Stimulated activated CD8-positive, alpha-beta memory T cell treated with anti-CD3 and anti-CD28 coated beads, Interleukin-12 subunit alpha, Interleukin-12 subunit beta, amount 100 ng/mL, for 4 hours (primary cell): ENCODE measurements around the gene ATG4A.

ENCODE experiments used
- DNase-seq: peaks from one replicate; pipeline ENCODE4 v3.0.0-alpha.2; 2020; ENCODE audit warnings: low read depth

ATG4A gene

DNA sequence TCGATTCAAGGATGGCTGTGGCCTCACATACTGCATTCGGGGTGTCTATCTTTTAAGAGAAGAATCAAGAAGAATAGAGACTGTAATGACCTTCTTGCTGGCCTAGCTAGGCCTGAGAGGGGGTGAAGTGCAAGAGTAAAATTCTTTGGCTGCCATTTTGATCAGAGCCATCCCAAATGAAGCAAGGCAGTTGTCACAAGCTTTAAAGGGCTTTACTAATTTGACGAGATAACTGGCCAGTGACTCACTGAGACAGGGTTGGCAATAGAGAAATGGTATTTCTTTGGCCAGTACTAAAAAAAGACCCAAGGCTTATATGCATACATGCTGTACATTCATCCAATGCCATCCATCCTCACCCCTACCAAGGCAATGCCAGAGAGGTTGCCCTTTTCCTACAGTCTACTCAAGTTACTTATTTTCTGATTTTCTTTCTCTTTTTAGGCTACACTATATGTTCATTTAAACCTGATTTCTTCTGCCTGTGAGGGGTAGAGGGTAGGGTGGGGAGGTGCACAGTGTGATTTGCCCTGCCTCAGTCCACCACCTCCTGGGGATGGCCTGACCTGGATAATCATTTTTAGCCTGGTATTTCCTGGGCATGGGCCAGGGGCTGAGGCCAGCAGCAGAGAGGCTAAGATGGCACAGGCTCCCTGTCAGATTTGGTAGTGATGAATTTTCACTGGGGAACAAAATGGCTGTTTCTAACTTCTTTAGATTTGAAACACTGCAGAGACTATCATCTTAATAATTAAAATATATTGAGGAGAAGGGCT is 32.2 kb downstream of the ATG4A start:
- DNase-seq = no peak

DNA sequence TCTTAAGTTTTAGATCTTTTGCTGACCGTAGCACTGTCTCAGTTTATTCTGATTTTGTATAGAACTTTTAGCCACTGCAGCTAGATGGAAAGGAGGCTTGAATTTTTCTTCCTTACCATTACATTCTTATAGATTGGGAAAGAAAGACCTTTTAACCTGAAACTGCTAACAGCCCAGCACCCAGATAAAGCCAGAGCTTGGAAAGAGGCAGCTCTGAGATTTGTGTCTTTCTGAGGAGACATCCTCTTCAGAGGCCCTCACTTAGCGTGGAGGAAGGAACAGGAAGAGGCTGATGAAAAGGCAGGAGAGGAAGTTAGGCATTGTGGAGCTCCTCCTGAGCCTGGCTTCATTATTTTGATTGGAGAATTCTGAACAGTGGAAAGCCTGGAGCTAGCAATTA is 35.1 kb downstream of the ATG4A start:
- DNase-seq = no peak

DNA sequence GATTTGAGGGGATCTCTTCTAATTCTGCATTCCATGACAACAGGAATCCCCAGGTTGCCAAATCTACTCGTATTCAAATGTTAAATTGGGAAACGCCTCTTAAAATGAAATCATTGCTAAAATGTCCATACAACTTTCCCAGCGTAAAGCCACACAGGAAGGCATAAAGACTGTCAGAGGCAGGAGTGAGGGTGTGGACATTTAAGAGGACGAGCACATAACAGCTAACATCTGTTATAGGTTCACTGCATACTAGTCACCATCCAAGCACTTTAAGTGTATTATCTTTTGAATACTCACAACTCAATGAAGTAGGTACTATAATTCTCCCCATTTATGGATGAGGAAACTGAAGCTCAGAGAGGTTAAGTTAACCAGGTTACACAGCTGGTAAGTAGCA is 35.6 kb downstream of the ATG4A start:
- DNase-seq = no peak

DNA sequence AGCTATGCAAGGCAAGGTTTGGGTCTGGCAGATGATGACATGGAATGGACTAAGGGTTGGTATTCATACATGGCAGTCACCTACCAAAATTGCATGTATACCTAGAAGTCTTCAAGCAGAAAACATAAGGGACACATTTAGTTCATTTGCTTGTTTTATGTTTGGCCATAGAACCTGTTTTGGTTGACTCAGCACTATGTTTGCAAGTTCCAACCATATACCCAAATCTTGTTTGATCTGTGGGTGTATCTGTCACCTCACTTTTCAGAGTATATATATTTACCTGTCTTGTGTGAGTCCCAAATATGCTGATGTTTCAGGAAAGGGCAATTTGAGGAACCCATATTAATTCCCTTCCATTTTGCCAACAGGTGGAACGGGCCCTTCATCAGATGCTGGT is 39.3 kb downstream of the ATG4A start:
- DNase-seq = no peak

DNA sequence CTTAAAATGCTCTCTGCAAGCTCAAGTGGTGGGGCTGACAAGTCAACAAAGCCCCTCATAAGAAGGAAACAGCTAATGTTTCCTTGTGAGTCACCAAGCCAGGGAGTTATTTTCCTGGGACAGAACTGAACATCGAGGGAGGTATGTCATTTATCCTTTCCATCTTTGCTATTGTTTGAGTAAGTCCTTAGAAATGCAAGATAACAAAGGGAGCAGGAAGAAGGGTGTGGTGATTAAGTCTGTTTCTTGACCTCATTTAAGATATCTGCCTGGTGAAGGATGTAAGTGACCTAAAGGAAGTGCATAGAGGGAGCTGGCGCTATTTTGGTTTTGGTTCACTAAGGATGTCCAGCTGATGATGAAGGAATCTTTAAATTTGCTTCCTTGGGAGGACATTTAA is 39.9 kb downstream of the ATG4A start:
- no peak for DNase-seq

DNA sequence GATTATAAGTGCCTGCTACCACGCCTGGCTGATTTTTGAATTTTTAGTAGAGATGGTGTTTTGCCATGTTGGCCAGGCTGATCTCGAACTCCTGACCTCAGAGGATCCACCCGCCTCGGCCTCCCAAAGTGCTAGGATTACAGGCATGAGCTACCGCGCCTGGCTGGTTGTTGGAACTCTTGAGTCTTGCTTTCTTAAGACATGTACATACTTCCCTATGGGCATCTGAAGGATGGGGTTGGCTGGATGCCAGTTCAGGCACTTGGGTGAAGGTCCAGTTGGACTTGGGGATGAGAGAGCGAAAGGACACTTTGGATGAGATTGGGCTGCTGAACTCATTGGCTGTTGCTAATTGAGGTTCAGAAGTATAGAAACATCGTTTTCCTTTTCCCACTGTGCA is 40.5 kb downstream of the ATG4A start:
- DNase-seq = no peak

DNA sequence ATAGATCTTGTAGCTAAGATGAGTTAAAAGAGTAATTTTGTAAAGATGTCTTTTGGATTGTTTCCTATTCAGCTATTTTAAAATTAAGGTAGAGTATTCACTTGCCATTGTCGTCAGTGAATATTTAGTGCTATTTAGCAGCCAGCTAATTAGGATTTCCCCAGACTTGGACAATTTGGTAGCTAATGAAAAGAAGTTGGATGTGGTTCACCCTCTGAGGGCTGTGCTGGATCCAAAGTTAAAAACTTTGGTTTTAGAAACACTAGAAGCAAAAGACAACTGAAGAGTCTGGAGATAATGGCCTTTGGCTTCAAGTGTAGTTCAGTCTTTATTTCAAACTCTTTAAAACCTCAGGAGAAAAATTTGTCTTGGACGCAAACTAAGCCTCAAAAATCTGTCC is 41.3 kb downstream of the ATG4A start:
- DNase-seq = no peak

DNA sequence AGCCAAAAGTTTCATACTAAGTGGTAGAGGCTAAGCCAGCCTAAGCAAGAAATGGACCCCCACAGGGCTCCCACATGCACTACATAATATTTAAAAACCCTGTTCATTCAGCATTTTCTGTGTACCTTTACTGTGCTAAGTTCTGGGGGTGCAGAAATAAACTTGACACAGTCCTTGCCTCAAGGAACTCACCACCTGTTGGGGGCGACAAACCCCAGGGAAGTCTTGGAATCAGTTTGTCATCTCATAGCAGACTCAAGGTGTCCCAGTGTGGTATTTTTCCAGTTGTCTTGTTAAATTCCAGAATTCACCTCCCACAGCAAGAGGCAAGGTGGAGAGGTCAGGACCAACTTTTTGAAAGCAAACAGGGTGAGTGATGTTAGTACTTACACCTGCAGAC is 43.1 kb downstream of the ATG4A start:
- no peak for DNase-seq

DNA sequence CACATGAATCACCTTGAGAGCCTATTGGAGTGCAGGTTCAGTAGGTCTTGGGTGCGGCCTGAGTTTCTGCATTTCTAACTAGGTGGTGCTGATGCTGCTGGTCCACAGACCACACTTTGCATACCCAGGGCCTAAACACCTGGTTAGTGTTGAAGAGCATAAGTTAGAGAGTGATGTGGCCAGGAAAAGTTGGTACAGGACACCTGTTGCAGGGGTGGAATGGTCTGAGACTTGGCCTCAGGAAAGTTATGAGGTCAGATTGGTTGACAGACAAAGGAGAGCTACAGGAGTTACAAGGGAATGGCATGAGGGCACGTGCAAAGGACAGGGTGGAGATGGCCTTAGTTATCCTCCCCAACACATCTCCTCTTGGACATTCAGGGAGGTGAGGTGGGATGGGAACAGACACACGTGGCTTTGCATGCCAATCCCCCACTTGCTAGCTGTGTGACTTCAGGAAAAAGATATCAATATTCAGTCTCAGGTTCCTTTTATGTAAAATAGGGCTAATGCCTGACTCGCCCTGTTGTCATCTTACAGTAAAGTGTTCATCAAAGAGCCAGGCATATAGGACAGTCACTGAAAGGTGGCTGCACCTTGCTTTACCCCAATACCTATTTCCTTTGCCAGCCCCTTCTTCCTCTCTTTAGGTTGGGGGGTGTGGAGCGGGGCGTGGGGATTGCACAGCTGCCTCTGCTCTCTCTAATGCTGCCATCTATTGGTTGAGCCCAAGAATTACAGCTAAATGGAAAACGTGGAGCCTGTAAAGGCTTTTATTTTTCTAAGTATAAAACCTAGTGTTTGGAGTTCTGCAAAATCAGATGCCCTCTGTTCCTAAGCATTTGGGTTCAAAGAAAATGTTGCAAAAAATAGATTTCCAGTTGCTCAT is 47.5 kb downstream of the ATG4A start:
- no peak for DNase-seq

DNA sequence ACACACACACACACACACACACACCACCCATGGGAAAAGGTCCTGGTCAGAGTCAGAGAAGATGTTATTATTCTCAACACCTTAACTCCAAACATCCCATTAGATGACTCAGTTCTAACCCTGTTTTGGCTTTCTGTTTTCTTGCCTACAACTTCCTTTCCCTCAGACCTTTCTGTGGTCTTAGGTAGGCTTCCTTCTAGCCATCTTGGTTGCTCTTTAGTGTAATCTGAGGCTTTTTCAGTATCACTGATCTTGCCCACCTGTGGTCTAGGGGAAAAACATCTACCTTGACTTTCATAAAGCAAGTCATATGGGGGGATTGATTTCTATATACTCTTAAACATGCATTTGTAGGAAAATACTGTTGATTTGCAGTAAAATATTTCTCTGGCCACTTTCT is 56.9 kb downstream of the ATG4A start:
- no peak for DNase-seq

DNA sequence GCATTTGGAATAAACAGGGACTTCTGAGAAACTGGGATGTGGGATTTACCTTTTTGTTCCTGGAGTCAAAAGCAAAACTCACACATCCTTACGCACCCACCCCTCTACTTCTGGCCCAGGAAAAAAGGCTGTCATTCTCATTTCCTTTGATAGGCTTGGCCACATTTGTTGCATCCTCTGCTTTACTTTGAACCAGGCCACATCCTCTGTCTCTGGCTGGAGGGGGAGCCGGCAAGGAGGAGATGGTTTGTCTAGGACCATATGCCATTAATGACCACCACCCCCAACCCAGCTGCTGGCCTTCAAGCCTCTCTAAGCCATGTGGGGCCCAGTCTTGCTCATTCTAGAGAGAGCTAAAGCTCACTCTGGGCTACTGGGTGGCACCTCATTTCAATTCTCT is 64.5 kb downstream of the ATG4A start:
- DNase-seq = no peak

DNA sequence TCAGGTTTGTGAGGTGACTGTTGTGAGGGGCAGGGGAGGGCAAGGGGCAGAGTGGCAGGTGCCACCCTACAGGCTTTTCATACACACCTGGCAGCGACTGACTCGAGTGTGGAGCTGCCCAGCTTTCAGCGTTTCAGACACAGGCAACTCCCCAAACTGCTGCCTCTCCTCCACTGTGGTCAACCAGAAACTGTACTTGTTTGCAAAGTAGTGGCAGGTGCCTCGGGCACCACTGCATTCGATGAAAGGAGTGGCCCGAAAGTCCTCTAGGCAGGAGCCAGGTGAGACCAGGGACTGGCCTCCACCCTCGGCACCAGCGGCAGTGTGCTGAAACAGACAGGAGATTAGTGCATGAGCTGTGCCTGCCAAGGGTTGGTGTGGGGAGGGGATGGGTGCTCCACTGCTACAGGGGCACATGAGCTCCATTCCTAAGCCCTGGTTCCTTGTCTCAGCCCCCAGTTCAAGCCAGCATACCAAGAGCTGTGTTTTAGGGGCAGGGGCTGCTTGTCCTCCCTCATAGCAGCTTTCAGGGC is 65.4 kb downstream of the ATG4A start:
- DNase-seq = no peak

DNA sequence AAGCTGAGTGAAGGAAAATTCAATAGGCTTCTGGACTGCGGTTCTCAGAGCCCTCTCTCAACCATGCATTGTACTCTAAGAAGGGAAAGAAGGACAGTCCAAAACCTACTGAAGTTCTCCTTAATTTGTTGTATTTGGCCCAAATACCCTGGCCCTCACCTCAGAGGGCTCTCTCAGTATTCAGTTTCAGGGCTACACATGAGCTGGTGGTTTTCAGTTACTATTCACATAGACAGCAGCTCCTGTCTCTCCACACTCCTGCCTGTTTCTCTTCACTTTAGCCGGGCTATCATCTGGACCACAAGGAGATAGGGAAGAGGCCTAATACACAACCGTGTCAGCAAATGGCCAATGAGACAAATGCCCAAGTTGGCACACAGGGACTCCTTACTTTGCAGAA is 66.0 kb downstream of the ATG4A start:
- no peak for DNase-seq

DNA sequence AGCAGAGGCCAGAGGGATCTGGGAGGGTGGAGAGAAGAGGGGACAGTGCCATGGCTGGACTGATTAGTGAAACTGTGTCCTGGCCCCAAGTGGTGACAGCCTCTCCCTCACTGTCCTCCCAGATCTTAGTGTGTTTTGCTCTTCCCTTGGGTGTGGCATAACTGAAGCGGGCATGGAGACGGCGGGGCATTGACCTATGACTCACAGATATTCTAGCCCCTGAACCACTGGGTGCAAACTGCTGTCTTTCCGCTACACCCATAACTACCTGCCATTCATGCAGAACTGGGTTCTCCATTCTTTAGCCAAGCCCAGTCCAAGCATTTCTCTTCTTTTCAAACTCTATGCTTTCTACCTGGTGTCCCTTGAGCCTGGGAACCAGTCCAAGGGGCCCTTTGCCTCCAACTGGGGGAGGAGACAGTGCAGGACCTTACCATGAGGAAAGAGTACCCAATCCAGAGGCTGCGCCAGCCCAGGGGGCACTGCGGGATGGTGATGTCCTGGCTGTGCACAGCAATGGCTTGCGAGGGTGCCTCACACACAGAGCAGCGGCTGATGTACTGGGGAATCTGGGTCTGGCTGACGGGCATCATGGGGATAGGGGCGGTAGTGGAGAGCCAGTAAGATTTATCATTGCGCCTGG is 67.6 kb downstream of the ATG4A start:
- no peak for DNase-seq

DNA sequence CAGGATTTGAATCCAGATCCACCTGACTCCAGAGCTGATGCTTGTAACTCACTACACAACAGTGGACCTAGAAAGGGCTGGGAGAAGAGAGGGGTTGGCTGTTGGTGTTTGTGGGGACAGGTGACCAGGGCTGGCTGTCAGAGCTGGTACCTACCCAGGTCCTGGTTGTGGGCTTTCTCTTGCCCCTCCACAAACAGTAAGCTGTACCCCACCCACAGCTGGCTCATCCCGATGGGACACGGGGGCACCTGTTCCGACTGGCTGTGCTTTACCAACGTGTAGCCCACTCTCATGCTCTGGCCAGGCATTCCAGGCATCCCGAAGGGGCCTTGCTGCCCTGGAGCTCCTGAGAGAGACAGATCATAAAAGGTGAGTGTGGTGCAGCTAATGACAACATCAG is 68.7 kb downstream of the ATG4A start:
- no peak for DNase-seq

DNA sequence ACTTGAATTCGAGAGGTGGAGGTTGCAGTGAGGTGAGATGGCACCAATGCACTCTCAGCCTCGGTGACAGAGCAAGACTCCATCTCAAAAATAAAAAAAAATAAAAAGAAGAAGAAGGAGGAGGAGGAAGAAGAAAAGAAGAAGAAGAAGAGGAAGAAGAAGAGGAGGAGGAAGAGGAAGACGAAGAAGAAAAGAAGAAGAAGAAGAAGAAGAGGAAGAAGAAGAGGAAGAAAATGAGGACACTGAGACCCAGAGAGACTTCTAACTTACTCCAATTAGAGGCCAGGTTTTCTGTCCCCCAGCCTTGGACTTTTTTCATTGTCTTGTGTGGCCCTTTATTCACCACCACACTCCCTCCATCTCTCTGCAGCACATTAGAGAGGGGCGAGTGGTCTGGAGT is 70.7 kb downstream of the ATG4A start:
- DNase-seq = no peak

DNA sequence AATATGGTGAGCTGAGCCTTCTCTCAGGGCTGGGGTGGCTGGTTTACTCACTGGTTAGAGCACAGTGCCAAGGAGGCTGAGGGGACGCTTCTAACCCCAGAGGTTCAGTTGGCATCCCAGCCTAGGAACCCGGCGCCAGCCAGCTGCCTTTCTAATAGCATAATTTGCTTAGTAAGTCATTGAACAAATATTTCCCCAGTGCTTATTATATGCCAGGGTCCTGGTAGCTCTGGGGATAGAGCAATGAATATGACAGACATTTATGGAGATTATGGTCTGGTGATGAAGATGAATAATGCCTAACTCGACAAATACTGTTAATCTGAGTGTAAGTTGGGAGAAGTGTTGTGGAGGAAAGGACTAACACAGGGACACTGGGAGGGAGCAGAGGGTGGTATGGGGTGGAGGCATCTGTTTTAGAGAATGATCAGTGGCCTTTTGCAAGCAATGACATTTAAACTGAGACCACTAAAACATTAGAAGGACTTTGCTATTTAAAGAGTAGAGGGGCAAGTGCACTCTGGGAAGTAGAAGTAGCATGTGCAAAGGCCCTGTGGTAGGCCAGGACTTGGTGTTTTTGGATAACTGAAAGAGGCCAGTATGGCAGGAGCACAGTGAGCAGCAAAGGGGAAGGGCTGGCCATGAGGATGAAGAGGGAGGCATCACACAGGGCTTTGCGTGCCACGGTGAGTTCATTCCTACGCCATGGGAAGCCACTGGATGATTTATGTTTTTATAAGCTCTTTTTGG is 71.9 kb downstream of the ATG4A start:
- no peak for DNase-seq

DNA sequence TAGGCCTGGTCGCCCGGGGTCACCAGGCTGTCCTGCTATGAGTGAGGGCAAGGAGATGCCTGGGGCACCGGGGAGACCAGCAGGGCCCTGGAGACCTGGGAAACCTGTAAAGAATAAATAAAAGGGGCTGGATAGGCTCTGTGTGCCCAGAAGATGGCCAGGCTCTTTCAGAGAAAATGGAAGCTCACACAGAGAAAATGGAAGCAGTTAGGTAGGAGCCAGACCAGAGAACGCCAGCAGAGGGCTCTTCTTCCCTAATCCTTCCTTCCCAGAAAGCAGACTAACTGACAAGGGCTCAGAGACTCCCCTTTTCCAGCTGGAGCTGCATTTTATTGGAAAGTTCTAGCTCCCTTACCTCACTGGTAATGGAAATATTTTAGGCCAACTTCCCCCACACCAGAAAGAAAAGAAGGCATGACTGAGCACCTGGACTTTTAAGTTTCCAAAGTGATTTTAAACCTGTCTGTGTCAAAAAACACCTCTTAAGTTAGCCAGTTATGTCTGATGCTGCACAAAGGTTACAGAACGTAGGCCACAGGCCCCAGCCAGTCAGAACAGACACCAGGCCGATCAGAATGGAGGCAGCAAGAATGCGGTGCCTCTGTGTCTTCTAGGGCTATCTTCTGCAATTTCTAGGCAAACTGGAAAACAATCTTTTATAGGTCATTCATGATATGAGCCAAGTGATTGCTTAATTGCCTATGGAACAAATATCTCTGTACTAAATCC is 74.0 kb downstream of the ATG4A start:
- DNase-seq = no peak

DNA sequence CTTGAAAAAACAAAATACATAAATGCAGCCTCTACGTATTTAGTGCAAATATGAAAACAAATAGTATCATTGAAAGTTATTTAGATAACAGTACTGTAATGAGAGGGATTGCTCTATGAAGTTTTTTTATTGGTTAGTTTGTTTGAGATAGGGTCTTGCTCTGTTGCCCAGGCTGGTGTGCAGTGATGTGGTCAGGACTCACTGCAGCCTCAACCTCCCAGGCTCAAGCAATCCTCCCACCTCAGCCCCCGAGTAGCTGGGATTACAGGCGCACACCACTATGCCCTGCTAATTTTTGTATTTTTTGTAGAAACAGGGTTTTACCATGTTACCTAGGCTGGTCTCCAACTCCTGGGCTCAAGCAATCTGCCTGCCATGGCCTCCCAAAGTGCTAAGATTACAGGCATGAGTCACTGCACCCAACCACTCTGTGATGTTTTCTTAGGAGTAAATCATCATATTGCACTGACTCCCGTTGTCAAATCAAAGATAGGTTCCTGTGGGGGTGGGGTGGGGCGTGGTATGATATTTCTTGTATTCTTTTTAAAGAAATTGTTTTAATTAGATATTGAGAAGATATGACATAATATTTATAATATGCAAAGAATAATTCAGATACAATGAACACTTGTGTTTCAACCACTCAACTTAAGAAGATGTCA is 75.8 kb downstream of the ATG4A start:
- no peak for DNase-seq

DNA sequence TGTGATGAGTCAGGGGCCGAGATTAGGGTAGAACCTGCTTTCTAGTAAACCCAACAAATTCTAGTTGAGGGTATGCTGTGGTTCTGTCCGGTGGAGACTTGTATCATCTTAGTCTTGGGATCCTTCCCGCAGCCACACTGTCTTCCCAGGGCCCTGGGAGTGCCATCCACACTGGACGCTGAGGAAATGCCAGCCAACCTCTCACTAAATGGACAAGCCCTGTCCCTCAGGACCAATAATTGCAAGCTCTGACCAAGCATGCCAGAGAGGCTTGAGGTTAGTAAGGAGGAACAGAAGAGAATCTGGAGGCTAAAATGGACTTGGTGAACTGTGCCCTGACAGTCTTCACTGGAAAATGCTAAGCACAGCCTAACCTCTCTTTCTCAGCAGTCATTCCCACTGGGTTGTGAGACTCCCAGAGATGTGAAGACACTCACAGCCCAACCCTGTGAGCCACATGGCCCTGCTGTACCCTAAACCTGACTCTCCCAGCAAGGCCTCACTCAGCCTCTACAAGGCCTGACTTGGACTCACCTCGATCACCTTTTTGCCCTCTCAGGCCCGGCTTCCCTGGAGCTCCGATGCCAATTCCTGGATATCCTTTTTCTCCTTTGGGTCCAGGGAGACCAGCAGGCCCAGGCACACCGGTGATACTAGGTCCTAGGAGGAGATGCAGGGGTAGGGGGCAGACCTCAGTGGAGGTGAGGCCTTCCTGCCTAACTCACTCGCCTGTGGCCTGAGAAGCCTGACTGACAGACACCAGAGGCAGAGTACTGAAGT is 77.6 kb downstream of the ATG4A start:
- DNase-seq = no peak
